Measurements from ENCODE around the gene PDCD11. TPM values are rescaled to one million over a fixed set of nuclear protein-coding genes. Genes with fewer than 3 reads are reported as not detected.

PDCD11 gene
- polyA plus RNA-seq, 6 donors from 2014 or later = 5.0 to 16.0 (median 9.4) TPM

DNA sequence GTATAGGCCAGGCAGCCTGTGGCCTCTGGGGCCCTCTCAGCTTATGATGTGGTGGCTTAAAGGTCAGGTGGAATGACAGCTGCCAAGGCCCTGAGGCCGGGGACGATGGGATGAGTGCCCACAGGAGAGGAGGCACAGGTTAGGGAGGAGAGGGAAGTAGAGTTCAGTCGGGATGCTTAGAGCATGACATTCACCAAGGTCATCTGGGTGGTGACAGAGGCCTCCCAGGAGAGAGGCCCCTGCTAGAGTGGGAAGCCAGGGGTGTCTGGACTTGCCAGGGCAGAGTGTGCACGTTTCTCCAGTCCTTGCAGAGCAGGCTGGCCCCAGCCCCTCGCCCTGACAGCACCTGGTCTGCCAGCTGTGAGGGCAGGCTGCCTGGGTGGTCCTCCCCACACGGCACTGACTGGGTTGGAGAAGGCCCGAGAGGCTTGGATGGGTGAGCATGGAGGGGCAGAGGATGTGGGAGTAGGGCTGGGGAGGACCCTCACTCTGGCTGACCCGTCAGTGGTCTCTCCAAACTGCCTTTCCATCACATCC, 60.8 kb downstream of the PDCD11 start:
- no peaks in the 10 kb centered on the region for H3K36me3 Mint-ChIP-seq
- peaks cover 0 to 20% (median 4%) of the 10 kb centered on the region in 3 donors for H3K27me3 Mint-ChIP-seq
- no peak for DNase-seq
- peaks cover under 1 to 12% (median 6%) of the 10 kb centered on the region in 3 donors for H3K4me1 Mint-ChIP-seq
- ATAC-seq (ENCODE audit: low read depth in 2 of 2) = no peak
- H3K9me3 Mint-ChIP-seq = no peaks in the 10 kb centered on the region
- no peak overlapping the region for H3K27ac Mint-ChIP-seq
- no peak overlapping the region for H3K4me3 Mint-ChIP-seq

DNA sequence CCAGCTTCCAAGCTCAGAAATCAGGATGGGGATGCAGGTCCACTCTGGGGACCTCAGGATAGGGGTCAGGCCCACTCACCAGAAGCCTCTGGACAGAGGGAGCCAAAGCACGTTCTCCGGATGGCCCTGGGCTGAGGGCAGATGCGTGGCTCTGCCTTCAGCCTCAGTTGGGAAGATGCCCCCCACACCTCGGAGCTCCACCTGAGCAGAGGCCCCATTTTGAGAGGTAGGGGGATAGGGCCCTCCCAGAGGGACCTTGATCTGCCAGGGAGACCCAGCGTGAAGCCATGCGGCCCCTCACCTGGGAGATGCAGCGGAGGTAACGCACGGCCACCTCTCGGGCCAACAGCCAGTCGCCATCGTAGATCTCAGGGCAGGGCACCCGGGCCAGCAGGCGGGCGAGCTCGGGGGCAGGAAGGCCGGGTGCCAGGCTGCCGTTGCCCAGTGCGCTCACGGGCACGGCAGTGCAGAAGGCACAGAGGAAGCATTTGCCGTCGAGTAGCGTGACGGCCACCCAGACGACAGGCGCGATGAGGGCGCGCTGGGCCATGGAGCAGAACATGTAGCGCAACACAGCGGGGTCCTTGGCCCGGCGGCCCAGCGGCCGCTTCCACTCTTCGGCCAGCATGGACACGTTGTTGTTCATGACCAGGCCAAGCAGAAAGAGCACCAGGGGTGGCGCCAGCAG, 61.6 kb downstream of the PDCD11 start:
- no peak for DNase-seq
- ATAC-seq (ENCODE audit: low read depth in 2 of 2) = no peak
- peaks cover 0 to 7% (median 0%) of the 10 kb centered on the region in 3 donors for H3K4me1 Mint-ChIP-seq
- peaks cover 0 to 12% (median 4%) of the 10 kb centered on the region in 3 donors for H3K27me3 Mint-ChIP-seq
- no peak overlapping the region for H3K4me3 Mint-ChIP-seq
- no peaks in the 10 kb centered on the region for H3K9me3 Mint-ChIP-seq
- no peaks in the 10 kb centered on the region for H3K36me3 Mint-ChIP-seq
- H3K27ac Mint-ChIP-seq = no peak overlapping the region

DNA sequence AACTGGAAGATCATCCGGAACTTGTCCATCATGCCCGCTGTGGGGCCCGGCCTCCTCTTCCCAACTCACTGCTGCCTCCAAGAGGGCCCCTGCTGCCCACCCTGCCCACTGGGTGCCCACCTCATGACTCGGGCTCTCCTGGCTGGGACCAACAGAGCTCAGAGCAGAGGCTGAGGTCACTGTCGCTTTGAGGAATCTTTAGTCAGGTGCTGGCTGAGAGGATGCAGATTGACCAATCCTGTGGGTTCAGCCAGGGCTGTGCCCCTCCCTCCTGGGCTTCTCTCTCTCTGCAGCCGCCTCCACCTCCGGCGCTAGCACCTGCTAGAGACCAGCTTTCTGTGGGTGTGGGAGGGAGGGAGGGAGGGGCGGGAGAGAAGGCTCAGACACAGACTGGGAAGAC, 62.3 kb downstream of the PDCD11 start, which contains the start of gene CALHM1:
TSS of gene CALHM1 (minus strand) at position 181 of the 400 bp plus-strand sequence. CDS start at position 32, 149 bp downstream.
- ATAC-seq (ENCODE audit: low read depth in 2 of 2) = no peak
- no peak within 1 kb of the TSS for H3K27ac Mint-ChIP-seq
- peaks cover 0 to 6% (median 4%) of the 10 kb centered on the region in 3 donors for H3K27me3 Mint-ChIP-seq
- H3K9me3 Mint-ChIP-seq = no peaks in the 10 kb centered on the region
- H3K36me3 Mint-ChIP-seq = no peaks in the 10 kb centered on the region
- no peak within 1 kb of the TSS for H3K4me3 Mint-ChIP-seq
- peaks cover 0 to 4% (median 0%) of the 10 kb centered on the region in 3 donors for H3K4me1 Mint-ChIP-seq
- DNase-seq = no peak

DNA sequence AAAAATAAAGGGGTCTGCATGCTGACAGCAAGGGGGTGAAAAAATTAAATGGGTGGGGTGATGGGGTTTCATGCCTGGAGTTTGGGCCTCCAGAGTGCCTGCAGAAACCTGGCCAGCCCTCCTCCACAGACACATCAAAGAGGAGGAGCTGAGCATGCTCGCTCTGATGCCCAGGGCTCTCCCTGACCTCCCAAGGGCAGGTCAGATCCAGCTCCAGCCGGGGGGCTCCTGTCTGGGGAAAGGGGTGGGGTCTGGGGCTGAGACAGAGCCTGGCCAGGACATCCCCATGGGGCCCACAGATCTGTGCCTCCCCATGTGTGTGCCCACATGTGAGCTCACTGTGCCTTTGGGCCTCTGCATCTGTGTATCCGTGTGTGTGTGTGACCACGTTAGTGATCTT, 63.2 kb downstream of the PDCD11 start:
- H3K36me3 Mint-ChIP-seq = no peaks in the 10 kb centered on the region
- H3K9me3 Mint-ChIP-seq = no peaks in the 10 kb centered on the region
- peaks cover 0 to 4% (median 0%) of the 10 kb centered on the region in 3 donors for H3K4me1 Mint-ChIP-seq
- ATAC-seq (ENCODE audit: low read depth in 2 of 2) = no peak
- H3K27me3 Mint-ChIP-seq = peaks cover 0 to 5% (median 4%) of the 10 kb centered on the region in 3 donors
- no peak for DNase-seq
- no peak overlapping the region for H3K27ac Mint-ChIP-seq
- H3K4me3 Mint-ChIP-seq = no peak overlapping the region

DNA sequence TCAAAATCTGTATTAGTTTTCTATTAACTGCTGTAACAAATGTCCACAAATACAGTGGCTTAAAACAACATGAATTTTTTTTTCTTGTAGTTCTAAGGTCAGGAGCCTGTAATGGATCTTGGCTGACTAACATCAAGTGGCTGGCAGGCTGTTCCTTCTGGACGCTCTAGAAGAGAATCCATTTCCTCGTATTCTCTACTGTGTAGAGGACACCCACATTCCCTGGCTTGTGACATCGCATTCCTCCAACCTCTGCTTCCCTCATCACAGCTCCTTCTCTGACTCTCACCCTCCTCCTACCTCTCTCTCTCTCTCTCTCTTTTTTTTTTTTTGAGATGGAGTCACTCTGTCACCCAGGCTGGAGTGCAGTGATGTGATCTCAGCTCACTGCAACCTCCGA, 67.1 kb downstream of the PDCD11 start:
- Mint-ChIP-seq H3K4me3 (no peak overlapping the region), H3K36me3 (no peaks in the 10 kb centered on the region), H3K27me3 (peaks cover 0 to 5% (median 0%) of the 10 kb centered on the region in 3 donors), H3K9me3 (no peaks in the 10 kb centered on the region), H3K27ac (no peak overlapping the region), H3K4me1 (peaks cover 0 to 9% (median 7%) of the 10 kb centered on the region in 3 donors)
- no peak for DNase-seq
- no peak for ATAC-seq (ENCODE audit: low read depth in 2 of 2)

DNA sequence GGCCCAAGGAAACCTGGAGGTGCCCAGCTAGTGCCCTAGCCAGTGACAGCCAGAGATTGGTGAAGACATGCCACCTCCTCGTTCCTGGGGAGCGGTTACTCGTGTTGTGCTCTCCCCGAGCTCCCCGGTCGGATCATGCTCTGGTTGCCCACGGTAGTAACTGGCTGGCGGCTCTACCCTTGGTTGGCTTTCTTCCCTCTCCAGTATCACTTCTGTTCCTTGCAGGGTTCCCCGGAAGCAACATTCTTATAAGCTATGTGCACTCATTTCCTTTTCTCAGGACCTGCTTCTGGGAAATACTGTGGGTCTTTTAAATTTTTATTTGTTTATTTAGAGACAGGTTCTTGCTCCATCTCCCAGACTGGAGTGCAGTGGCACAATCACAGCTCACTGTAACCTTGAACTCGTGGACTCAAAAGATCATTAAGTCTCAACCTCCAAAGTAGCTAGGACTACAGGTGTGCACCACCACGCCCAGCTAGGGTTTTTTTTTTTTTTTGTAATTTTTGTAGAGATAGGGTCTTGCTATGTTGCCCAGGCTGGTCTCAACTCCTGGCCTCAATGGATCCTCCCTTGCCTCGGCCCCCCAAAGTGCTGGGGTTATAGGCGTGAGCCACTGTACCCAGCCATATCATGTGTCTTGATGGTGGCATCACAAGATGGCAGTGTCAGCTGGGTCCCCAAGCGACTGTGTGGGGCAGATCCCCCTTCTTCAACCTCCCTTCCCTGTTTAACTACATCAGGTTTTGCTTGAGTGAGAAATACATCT, 69.2 kb downstream of the PDCD11 start:
- H3K9me3 Mint-ChIP-seq = no peaks in the 10 kb centered on the region
- H3K36me3 Mint-ChIP-seq = no peaks in the 10 kb centered on the region
- ATAC-seq (ENCODE audit: low read depth in 2 of 2) (no peak), DNase-seq (no peak)
- peaks cover 0 to 4% (median 0%) of the 10 kb centered on the region in 3 donors for H3K27me3 Mint-ChIP-seq
- peak overlapping the region in 2 of 6 donors; percentile 27 to 37 for H3K27ac Mint-ChIP-seq
- H3K4me3 Mint-ChIP-seq = no peak overlapping the region
- H3K4me1 Mint-ChIP-seq = peaks cover 6 to 21% (median 16%) of the 10 kb centered on the region in 3 donors

DNA sequence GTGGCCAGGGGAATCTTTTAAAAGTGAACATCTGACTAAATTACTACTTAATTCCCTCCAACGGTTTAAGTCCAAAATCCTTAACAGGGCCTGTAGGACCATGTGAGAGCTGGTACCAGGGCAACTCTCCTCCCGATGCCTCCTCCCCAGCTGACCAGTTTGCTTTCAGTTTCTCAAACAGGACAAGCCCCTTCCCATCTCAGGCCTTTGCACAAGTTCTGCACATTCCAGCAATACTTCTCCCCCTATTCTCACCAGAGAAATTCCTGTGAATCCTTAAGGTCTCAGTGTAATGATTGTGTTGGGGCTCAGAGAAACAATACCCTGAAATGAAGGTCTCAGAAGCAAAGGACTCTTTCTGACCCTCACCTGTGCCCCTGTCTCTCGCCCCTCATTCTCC, 70.3 kb downstream of the PDCD11 start:
- Mint-ChIP-seq H3K27ac (peak overlapping the region in 2 of 6 donors; percentile 47 to 85), H3K36me3 (no peaks in the 10 kb centered on the region)

DNA sequence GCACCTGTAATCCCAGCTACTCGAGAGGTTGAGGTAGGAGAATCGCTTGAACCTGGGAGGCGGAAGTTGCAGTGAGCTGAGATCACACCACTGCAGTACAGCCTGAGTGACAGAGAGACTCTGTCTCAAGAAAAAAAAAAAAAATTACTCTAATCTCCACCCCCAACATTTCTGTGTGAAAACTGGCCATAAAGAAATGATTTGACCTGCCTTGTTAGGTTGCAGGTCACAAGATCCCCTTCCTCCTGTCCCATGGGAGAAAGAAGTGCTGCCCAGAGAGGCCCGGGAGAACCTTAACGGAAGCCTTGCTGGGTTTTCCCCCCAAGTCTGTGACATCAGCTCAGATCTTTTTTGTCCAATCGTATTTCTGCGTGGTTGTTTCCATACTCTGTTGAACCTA, 71.0 kb downstream of the PDCD11 start:
- peaks cover 24 to 34% (median 32%) of the 10 kb centered on the region in 3 donors for H3K4me1 Mint-ChIP-seq
- peak overlapping the region in 3 of 6 donors; percentile 22 to 86 (median 85) for H3K27ac Mint-ChIP-seq
- ATAC-seq (ENCODE audit: low read depth in 2 of 2) = peak in 1 of 2 donors; percentile 36
- H3K4me3 Mint-ChIP-seq = peak overlapping the region in 1 of 8 donors; percentile 18
- H3K9me3 Mint-ChIP-seq = no peaks in the 10 kb centered on the region
- DNase-seq = no peak
- no peaks in the 10 kb centered on the region for H3K36me3 Mint-ChIP-seq
- H3K27me3 Mint-ChIP-seq = peaks cover 0 to 8% (median 0%) of the 10 kb centered on the region in 3 donors

More for the DNA sequence above, 70.3 kb downstream of the PDCD11 start:
- no peak for ATAC-seq (ENCODE audit: low read depth in 2 of 2)
- Mint-ChIP-seq H3K4me3 (no peak overlapping the region), H3K27me3 (peaks cover 0 to 8% (median 0%) of the 10 kb centered on the region in 3 donors), H3K4me1 (peaks cover 18 to 28% (median 27%) of the 10 kb centered on the region in 3 donors), H3K9me3 (no peaks in the 10 kb centered on the region)
- DNase-seq = no peak

DNA sequence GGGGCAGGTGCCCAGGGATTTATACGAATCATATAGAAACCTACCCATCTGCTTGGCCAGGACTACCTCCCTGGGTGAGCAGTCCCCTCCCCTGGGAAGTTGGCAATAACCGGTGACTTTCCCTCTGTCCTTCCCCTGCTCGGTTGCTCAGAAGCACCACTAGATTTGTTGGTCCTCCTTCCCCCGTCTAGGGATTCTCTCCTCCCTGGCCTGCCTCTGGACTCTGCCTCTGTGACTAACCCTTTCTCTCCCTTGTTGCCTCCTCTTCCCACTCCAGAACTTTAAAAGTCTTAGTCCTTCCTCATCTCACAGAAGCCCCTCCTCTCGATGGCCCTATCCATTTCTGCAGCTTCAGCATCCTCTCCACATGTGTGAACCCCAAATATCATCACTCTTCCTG, 72.8 kb downstream of the PDCD11 start:
- DNase-seq = no peak
- Mint-ChIP-seq H3K27me3 (peaks cover 0 to 8% (median 0%) of the 10 kb centered on the region in 3 donors), H3K9me3 (no peaks in the 10 kb centered on the region), H3K27ac (peak overlapping the region in 2 of 6 donors; percentile 23 to 85), H3K36me3 (no peaks in the 10 kb centered on the region), H3K4me1 (peaks cover 26 to 41% (median 32%) of the 10 kb centered on the region in 3 donors), H3K4me3 (peak overlapping the region in 1 of 8 donors; percentile 17)
- ATAC-seq (ENCODE audit: low read depth in 2 of 2) = no peak

DNA sequence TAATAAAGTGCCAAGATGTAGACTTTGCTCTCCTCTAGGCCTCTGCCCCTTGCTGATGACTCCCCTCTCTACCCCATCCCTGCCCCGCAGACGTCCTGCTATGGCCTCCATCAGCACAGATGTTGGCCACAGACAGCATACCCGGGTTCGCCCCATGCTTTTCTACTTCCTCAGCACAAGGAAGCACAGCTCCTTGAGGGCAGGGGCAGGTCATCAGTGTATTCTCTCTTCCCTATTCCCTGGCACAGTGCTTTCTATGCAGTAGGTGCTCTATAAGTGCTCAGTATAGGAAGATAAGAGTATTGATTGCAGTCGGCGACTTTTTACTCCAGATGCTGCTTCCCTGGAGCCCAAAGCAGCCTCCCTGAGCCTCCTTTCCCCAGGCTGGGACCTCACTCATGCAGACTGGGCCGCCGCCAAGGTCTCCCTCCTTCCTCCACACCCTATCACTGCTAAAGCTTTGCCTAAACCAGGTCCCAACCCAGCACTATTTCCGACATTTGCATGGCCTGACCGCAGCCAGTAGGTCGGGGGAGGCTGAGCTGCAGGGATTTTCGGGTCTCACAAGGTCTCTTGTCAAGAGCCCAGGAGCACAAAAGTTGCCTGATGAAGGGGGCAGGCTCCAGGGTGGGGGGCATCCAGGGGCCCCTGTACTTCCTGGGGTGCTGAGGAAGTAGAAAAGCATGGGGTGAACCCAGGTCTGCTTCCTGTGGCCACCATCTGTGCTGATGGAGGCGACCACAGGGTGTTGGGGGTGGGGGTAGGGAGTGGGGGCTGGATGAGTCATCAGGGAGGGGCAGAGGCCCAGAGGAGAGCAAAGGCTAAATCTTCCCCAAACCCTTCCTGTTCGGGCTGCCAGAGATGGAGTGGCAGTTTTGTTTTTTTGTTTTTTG, 74.6 kb downstream of the PDCD11 start:
- H3K4me1 Mint-ChIP-seq = peaks cover 26 to 41% (median 32%) of the 10 kb centered on the region in 3 donors
- H3K36me3 Mint-ChIP-seq = no peaks in the 10 kb centered on the region
- H3K27ac Mint-ChIP-seq = peak overlapping the region in 3 of 6 donors; percentile 14 to 93 (median 85)
- peak; percentile 48 for DNase-seq
- H3K9me3 Mint-ChIP-seq = no peaks in the 10 kb centered on the region
- peak; percentile 74 to 76 for ATAC-seq (ENCODE audit: low read depth in 2 of 2)
- peaks cover 0 to 8% (median 0%) of the 10 kb centered on the region in 3 donors for H3K27me3 Mint-ChIP-seq
- H3K4me3 Mint-ChIP-seq = peak overlapping the region; percentile 0 to 84 (median 70)

DNA sequence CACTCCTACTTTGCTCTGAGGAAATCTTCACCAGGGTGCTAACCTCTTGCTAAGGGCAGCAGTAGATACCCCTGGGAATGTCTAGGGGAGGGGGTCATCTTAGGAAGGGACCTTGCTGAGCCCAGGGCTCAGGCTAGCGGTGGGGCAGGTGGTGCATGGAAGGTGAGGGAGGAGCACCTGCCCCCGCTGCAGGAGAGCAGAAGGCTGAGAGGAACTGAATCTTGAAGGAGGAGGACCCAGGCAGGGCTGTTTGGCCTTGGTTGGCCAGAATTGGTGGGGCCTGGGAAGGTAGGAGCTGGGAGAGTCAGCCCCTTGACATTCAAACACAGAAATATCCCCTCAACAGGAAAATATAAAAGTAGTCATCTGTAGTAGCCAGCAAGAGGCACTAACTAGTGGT, 75.6 kb downstream of the PDCD11 start:
- Mint-ChIP-seq H3K27me3 (peaks cover 0 to 8% (median 0%) of the 10 kb centered on the region in 3 donors), H3K4me1 (peaks cover 26 to 41% (median 32%) of the 10 kb centered on the region in 3 donors), H3K27ac (peak overlapping the region in 5 of 6 donors; percentile 23 to 90 (median 85)), H3K36me3 (no peaks in the 10 kb centered on the region), H3K4me3 (peak overlapping the region in 6 of 8 donors; percentile 27 to 84 (median 66)), H3K9me3 (no peaks in the 10 kb centered on the region)
- no peak for DNase-seq
- ATAC-seq (ENCODE audit: low read depth in 2 of 2) = peak in 1 of 2 donors; percentile 18

DNA sequence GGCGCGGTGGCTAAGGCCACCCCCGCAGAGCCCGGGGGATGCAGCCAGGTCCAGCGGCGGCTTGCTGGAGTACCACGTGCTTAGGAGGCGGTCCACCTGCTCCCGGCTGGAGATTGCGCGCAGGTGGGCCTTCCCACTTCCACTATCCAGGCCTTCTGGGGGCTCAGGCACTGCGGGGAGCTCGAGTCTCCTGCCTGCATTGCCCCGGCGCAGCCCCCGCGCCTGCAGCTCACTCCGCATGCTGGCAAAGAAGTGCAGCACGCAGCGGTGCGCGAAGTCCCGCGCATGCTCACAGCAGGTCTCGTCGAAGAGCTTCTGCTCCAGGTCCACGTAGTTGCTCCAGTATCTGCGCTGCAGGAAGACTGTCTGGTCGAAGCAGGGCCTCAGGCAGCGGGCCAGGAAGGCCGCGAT, 76.8 kb downstream of the PDCD11 start:
- peaks cover 25 to 34% (median 26%) of the 10 kb centered on the region in 3 donors for H3K4me1 Mint-ChIP-seq
- peak overlapping the region in 1 of 6 donors; percentile 32 for H3K27ac Mint-ChIP-seq
- ATAC-seq (ENCODE audit: low read depth in 2 of 2) (no peak), DNase-seq (no peak)
- H3K4me3 Mint-ChIP-seq = no peak overlapping the region
- H3K27me3 Mint-ChIP-seq = peaks cover 0 to 8% (median 0%) of the 10 kb centered on the region in 3 donors
- no peaks in the 10 kb centered on the region for H3K36me3 Mint-ChIP-seq
- no peaks in the 10 kb centered on the region for H3K9me3 Mint-ChIP-seq

Data from naive B cell (primary cell).